ENCODE data around the gene PIP5K1A. TPM values are rescaled to one million over a fixed set of nuclear protein-coding genes. Genes with fewer than 3 reads are reported as not detected.

Gene PIP5K1A
- polyA plus RNA-seq, 1 of the 3 experiments (the other 2 are of a cell fraction) = 66.0 TPM

- ChIA-PET POLR2A (no interaction called here), CTCF (interaction anchor here (1.8 kb wide), 1 partner anchor 17 kb away, joined by 4 read pairs; the partner anchor contains the start of gene PSMD4)
- no peak overlapping the region for H2AFZ ChIP-seq (ENCODE audit: low read depth)
- no peak overlapping the region for H3K4me3 ChIP-seq (ENCODE audit: low read depth in 2 of 2, low read length in 1 of 2)
- peaks cover 68 to 78% of the 10 kb centered on the region in 2 experiments for H3K36me3 ChIP-seq (replicated peaks in 1 of 2; ENCODE audit: control insufficient read depth in 1 of 2, insufficient read depth in 2 of 2, low read length in 1 of 2)
- H3K9me3 ChIP-seq = no peaks in the 10 kb centered on the region
- no peaks in the 10 kb centered on the region for H3K27me3 ChIP-seq (ENCODE audit: insufficient read depth)
- H3K9ac ChIP-seq = no peak overlapping the region
- TF ChIP-seq CHD2 (IDR thresholded peaks at IDR 0.05; ENCODE audit: low read length, partially characterized antibody) (no peak), SIN3A (IDR thresholded peaks at IDR 0.05; ENCODE audit: borderline replicate concordance, low read depth, low read length) (no peak), MAX (IDR thresholded peaks at IDR 0.05; ENCODE audit: low read depth) (no peak), EZH2phosphoT487 (IDR thresholded peaks at IDR 0.05; ENCODE audit: borderline replicate concordance, low read depth) (no peak), RCOR1 (IDR thresholded peaks at IDR 0.05; ENCODE audit: low read length) (no peak)
- TF ChIP-seq, protein P1, sequence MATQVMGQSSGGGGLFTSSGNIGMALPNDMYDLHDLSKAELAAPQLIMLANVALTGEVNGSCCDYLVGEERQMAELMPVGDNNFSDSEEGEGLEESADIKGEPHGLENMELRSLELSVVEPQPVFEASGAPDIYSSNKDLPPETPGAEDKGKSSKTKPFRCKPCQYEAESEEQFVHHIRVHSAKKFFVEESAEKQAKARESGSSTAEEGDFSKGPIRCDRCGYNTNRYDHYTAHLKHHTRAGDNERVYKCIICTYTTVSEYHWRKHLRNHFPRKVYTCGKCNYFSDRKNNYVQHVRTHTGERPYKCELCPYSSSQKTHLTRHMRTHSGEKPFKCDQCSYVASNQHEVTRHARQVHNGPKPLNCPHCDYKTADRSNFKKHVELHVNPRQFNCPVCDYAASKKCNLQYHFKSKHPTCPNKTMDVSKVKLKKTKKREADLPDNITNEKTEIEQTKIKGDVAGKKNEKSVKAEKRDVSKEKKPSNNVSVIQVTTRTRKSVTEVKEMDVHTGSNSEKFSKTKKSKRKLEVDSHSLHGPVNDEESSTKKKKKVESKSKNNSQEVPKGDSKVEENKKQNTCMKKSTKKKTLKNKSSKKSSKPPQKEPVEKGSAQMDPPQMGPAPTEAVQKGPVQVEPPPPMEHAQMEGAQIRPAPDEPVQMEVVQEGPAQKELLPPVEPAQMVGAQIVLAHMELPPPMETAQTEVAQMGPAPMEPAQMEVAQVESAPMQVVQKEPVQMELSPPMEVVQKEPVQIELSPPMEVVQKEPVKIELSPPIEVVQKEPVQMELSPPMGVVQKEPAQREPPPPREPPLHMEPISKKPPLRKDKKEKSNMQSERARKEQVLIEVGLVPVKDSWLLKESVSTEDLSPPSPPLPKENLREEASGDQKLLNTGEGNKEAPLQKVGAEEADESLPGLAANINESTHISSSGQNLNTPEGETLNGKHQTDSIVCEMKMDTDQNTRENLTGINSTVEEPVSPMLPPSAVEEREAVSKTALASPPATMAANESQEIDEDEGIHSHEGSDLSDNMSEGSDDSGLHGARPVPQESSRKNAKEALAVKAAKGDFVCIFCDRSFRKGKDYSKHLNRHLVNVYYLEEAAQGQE (IDR thresholded peaks at IDR 0.05; ENCODE audit: low read depth, low read length) = no peak
- TF ChIP-seq, protein P2, sequence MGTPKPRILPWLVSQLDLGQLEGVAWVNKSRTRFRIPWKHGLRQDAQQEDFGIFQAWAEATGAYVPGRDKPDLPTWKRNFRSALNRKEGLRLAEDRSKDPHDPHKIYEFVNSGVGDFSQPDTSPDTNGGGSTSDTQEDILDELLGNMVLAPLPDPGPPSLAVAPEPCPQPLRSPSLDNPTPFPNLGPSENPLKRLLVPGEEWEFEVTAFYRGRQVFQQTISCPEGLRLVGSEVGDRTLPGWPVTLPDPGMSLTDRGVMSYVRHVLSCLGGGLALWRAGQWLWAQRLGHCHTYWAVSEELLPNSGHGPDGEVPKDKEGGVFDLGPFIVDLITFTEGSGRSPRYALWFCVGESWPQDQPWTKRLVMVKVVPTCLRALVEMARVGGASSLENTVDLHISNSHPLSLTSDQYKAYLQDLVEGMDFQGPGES (IDR thresholded peaks at IDR 0.05; ENCODE audit: low read depth, low read length) = no peak
- peaks cover 4% of the 10 kb centered on the region for H4K20me1 ChIP-seq (ENCODE audit: insufficient read depth)
- H3K4me2 ChIP-seq = peak overlapping the region; percentile 25; the same call in 1 of the 2 replicates
- H3K4me1 ChIP-seq (ENCODE audit: control insufficient read depth in 1 of 2, insufficient read depth in 2 of 2, low read depth in 1 of 2, low read length in 1 of 2) = peaks cover 0 to 6% of the 10 kb centered on the region in 2 experiments; a peak in 2 of 4 replicates
- no peaks in the 10 kb centered on the region for H3K9me2 ChIP-seq
- 42% methylated on average over 4 of the region's 4 CpGs for WGBS (ENCODE audit: low lambda C conversion rate)
- peaks cover 33% of the 10 kb centered on the region for H3F3A ChIP-seq (replicated peaks; ENCODE audit: insufficient read depth)
- DNase-seq = no peak
- H3K79me2 ChIP-seq (ENCODE audit: insufficient read depth) = peaks cover 35% of the 10 kb centered on the region; the same call in 1 of the 2 replicates
- H3K27ac ChIP-seq (ENCODE audit: low read depth in 2 of 2, low read length in 1 of 2) = peak overlapping the region; percentile 72 to 82
Measured at GRCh38 chr1:151237678-151238466, 39.5 kb downstream of the PIP5K1A start.

- Histone ChIP-seq H3K9me3 (no peaks in the 10 kb centered on the region), H3K36me3 (replicated peaks in 1 of 2; ENCODE audit: control insufficient read depth in 1 of 2, insufficient read depth in 2 of 2, low read length in 1 of 2) (peaks cover 74 to 81% of the 10 kb centered on the region in 2 experiments), H3K4me1 (ENCODE audit: control insufficient read depth in 1 of 2, insufficient read depth in 2 of 2, low read depth in 1 of 2, low read length in 1 of 2) (peaks cover 0 to 6% of the 10 kb centered on the region in 2 experiments; a peak in 2 of 4 replicates), H3K27ac (ENCODE audit: low read depth in 2 of 2, low read length in 1 of 2) (peak overlapping the region; percentile 72 to 82), H3K9me2 (no peaks in the 10 kb centered on the region), H2AFZ (ENCODE audit: low read depth) (no peak overlapping the region), H4K20me1 (ENCODE audit: insufficient read depth) (peaks cover 4% of the 10 kb centered on the region), H3F3A (replicated peaks; ENCODE audit: insufficient read depth) (peaks cover 32% of the 10 kb centered on the region), H3K4me3 (ENCODE audit: low read depth in 2 of 2, low read length in 1 of 2) (no peak overlapping the region), H3K27me3 (ENCODE audit: insufficient read depth) (no peaks in the 10 kb centered on the region), H3K4me2 (peak overlapping the region; percentile 25; the same call in 1 of the 2 replicates), H3K9ac (no peak overlapping the region), H3K79me2 (ENCODE audit: insufficient read depth) (peaks cover 35% of the 10 kb centered on the region; the same call in 1 of the 2 replicates)
- POLR2A ChIA-PET = no interaction called here
- CTCF ChIA-PET = interaction anchor here (1.4 kb wide), 1 partner anchor 14 kb away, joined by 4 read pairs; no protein-coding TSS in a partner anchor
- 15% methylated on average over 1 of the region's 1 CpG for WGBS (ENCODE audit: low lambda C conversion rate)
- peak; percentile 13 for DNase-seq
- peak; percentile 51; the same call in 1 of the 2 replicates for TF ChIP-seq NFIC (IDR thresholded peaks at IDR 0.05; ENCODE audit: borderline replicate concordance)
- TF ChIP-seq MAX (IDR thresholded peaks at IDR 0.05; ENCODE audit: low read depth) = peak; percentile 55; the same call in 1 of the 2 replicates
- TF ChIP-seq, protein P3, sequence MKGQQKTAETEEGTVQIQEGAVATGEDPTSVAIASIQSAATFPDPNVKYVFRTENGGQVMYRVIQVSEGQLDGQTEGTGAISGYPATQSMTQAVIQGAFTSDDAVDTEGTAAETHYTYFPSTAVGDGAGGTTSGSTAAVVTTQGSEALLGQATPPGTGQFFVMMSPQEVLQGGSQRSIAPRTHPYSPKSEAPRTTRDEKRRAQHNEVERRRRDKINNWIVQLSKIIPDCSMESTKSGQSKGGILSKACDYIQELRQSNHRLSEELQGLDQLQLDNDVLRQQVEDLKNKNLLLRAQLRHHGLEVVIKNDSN (IDR thresholded peaks at IDR 0.05; ENCODE audit: borderline replicate concordance, low read depth) = 0 out of 2 replicates have a peak, but pooled peaks have one; percentile 21
- peak; percentile 32; the same call in 1 of the 2 replicates for TF ChIP-seq RXRA (IDR thresholded peaks at IDR 0.05; ENCODE audit: borderline replicate concordance, low read depth)
- TF ChIP-seq POLR2AphosphoS5 (IDR thresholded peaks at IDR 0.05; ENCODE audit: low read depth, low read length) = peak; percentile 64; the same call in 1 of the 2 replicates
- peak; percentile 94 for TF ChIP-seq FOSL2 (IDR thresholded peaks at IDR 0.05; ENCODE audit: borderline replicate concordance, low read depth)
- TF ChIP-seq GABPA (IDR thresholded peaks at IDR 0.05; ENCODE audit: low read depth) = no peak
- TF ChIP-seq, protein P4, sequence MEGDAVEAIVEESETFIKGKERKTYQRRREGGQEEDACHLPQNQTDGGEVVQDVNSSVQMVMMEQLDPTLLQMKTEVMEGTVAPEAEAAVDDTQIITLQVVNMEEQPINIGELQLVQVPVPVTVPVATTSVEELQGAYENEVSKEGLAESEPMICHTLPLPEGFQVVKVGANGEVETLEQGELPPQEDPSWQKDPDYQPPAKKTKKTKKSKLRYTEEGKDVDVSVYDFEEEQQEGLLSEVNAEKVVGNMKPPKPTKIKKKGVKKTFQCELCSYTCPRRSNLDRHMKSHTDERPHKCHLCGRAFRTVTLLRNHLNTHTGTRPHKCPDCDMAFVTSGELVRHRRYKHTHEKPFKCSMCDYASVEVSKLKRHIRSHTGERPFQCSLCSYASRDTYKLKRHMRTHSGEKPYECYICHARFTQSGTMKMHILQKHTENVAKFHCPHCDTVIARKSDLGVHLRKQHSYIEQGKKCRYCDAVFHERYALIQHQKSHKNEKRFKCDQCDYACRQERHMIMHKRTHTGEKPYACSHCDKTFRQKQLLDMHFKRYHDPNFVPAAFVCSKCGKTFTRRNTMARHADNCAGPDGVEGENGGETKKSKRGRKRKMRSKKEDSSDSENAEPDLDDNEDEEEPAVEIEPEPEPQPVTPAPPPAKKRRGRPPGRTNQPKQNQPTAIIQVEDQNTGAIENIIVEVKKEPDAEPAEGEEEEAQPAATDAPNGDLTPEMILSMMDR (IDR thresholded peaks at IDR 0.05) = no peak
- TF ChIP-seq, protein P5, sequence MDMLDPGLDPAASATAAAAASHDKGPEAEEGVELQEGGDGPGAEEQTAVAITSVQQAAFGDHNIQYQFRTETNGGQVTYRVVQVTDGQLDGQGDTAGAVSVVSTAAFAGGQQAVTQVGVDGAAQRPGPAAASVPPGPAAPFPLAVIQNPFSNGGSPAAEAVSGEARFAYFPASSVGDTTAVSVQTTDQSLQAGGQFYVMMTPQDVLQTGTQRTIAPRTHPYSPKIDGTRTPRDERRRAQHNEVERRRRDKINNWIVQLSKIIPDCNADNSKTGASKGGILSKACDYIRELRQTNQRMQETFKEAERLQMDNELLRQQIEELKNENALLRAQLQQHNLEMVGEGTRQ (IDR thresholded peaks at IDR 0.05; ENCODE audit: borderline replicate concordance, low read depth, low read length) = no peak
Measured at GRCh38 chr1:151238467-151238739, 40.1 kb downstream of the PIP5K1A start.

Data from SK-N-SH (cell line).